ENCODE measurements around the gene TRIM49B.
"Not testable (repeated sequence)": the region's sequence is repeated elsewhere in the genome, so short reads cannot be mapped to it uniquely, and the experiment has no call there.

Gene TRIM49B

DNA sequence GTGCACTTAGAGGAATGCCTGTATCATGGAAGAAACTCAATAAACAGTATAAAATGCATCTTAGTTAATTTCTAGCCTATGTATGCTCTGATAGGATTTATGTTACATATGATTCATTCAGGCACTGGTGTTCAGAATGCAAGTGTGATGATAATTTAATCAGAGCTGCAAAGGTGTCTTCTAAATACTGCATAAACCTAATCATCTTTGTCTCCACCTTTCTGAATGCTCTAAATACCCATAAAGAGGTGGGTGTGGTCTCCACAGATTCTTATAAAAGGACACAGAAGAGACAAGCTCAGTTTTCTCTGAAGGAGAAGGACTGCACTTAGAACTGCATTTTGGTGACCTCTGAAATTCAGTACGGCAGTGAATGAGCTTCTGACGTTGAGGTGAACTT is at the start of gene TRIM49B:
TSS of gene TRIM49B (plus strand) at position 301 of the 400 bp plus-strand sequence. CDS start 2,777 bp downstream, outside the sequence.
- DNase-seq (ENCODE audit: low read depth, low spot score), result not testable (repeated sequence)

GRCh38 chr11:48983785-48984184 is 44.8 kb upstream of the TRIM49B start, which contains the start of gene TRIM51G:
TRIM51G (minus strand) TSS chr11:48983885; CDS start chr11:48981695, 2,190 bp downstream.
- not testable (repeated sequence) for DNase-seq (ENCODE audit: low read depth, low spot score)

DNA sequence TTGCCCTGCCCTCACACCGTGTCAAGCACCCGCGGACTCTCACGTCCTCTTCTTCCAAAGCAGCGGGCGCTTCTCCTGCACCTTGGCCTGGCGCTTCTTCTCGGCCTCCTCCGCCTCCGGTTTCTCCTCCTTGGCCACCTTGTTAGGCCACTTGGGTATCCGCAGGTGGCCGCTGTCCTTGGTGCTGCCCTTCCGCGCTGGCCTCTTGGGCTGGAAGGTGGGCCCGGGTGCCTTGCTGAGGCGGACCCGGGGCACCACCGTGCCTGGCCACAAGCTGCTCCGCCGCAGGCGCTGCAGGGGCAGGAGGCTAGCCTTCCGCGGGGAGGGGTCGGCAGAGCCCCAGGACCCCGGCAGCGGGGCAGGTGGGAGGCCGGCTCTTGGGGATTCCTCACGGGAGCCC is 19.6 kb downstream of the TRIM49B start:
- not testable (repeated sequence) for DNase-seq (ENCODE audit: low read depth, low spot score)

- DNase-seq (ENCODE audit: low read depth, low spot score), result not testable (repeated sequence)
Measured at GRCh38 chr11:49049821-49050220, 21.2 kb downstream of the TRIM49B start.

DNA sequence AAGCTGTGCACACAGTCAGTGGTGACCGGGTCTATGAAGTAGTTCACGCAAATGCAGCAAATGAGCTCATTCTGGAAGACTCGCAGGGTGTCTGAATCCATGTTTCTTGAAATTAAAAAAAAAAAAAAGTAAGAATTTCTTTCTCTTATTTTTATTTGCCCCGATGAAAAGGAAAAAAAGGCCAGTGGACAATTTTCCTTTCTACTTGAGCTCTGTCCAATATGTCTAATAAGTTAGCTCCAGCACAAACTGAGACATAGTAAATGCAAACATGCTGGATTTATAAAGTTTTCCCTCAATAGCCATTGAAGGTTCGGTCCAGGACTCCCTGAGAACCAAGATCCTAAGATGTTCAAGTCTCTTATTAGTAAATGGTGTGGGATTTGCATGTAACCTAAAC is 30.4 kb downstream of the TRIM49B start, which contains the start of gene TRIM64C:
TSS of gene TRIM64C (minus strand) at position 101 of the 400 bp plus-strand sequence. CDS start at position 101, 0 bp downstream.
- DNase-seq (ENCODE audit: low read depth, low spot score), result not testable (repeated sequence)

DNA sequence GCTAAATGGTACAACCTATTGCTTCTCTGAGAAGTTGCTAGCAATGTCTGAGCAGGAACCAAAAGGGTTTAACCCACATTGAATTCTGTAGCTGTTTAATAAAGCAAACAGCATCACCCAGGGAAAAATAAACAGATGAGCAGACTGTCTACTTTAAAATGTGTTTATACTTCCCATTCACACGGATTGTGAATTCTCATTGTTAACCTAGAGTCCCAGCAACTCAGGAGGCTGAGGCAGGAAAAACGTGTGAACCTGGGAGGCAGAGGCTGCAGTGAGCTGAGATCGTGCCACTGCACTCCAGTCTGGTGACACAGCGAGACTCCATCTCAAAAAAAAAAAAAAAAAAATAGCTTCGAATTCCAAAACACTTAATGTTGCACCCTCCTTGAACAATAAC is 41.3 kb downstream of the TRIM49B start:
- not testable (repeated sequence) for DNase-seq (ENCODE audit: low read depth, low spot score)
